IMR-90 (cell line): ENCODE data around the gene ARHGAP18. TPM values are rescaled to one million over a fixed set of nuclear protein-coding genes. Genes with fewer than 3 reads are reported as not detected.

Source experiments
- ATAC-seq: fragments of 200-7000 bp; cut with Tn5 transposase; 2 replicates; pipeline ENCODE4 v1.9.1; 2020; ENCODE audit warnings: low read depth, mild to moderate bottlenecking, moderate library complexity
- BruUV-seq: library from RNA; stranded (reverse); fragments of 400-500 nt; replicated peaks from 2 replicates; lab custom pipeline; 2021; lab: Mats Ljungman, UMichigan
- CTCF ChIA-PET: fragments of 300-600 bp; formaldehyde crosslinking; extraction: SDS; loops from one replicate; lab custom pipeline; 2021; ENCODE audit warnings: antibody characterized with exemption; lab: Yijun Ruan, JAX
- POLR2A ChIA-PET: fragments of 300-600 bp; sonication (Branson Sonifier 250); formaldehyde crosslinking; loops from one replicate; lab custom pipeline; 2022; ENCODE audit warnings: antibody characterized with exemption; ENCODE audit not compliant: unreplicated experiment; lab: Charles Lee
- DNase-seq: peaks from one replicate; pipeline ENCODE4 v3.0.0; 2013
- H2AFZ ChIP-seq: replicated peaks from 2 replicates; pipeline ENCODE3; 2013; ENCODE audit warnings: low read length, mild to moderate bottlenecking; ENCODE audit not compliant: poor library complexity
- H2AK5ac ChIP-seq: 2 replicates; pipeline ENCODE4 v1.6.1; 2013; ENCODE audit warnings: low read depth, low read length, inconsistent platforms
- H2AK9ac ChIP-seq: replicated peaks from 2 replicates; pipeline ENCODE3; 2013; ENCODE audit warnings: mild to moderate bottlenecking, low read depth, low read length, moderate library complexity; ENCODE audit not compliant: poor library complexity
- H2BK120ac ChIP-seq: 2 replicates; pipeline ENCODE4 v1.6.1; 2013; ENCODE audit warnings: low read depth, low read length, inconsistent platforms
- H2BK15ac ChIP-seq: 3 replicates; pipeline ENCODE4 v1.6.1; 2013; ENCODE audit warnings: low read depth, low read length, inconsistent platforms
- H2BK20ac ChIP-seq: 2 replicates; pipeline ENCODE4 v1.6.1; 2013; ENCODE audit warnings: low read depth, mild to moderate bottlenecking, inconsistent platforms, low read length, moderate library complexity
- H2BK5ac ChIP-seq: 2 replicates; pipeline ENCODE4 v1.6.1; 2013; ENCODE audit warnings: mild to moderate bottlenecking, low read depth, low read length, inconsistent platforms; ENCODE audit not compliant: poor library complexity, severe bottlenecking
- H3K14ac ChIP-seq: replicated peaks from 2 replicates; pipeline ENCODE4 v1.6.1; 2013; ENCODE audit warnings: low read depth, low read length, inconsistent platforms
- H3K18ac ChIP-seq: 2 replicates; pipeline ENCODE4 v1.6.1; 2013; ENCODE audit warnings: low read depth, low read length, control low read depth
- H3K23ac ChIP-seq: 2 replicates; pipeline ENCODE4 v1.6.1; 2013; ENCODE audit warnings: low read depth, low read length, inconsistent platforms
- H3K27ac ChIP-seq: 2 replicates; pipeline ENCODE4 v1.5.1; 2013; ENCODE audit warnings: mild to moderate bottlenecking, control low read depth, low read length; ENCODE audit not compliant: insufficient read depth
- H3K27me3 ChIP-seq: 2 replicates; pipeline ENCODE4 v1.6.1; 2013; ENCODE audit warnings: low read length; ENCODE audit not compliant: control insufficient read depth, insufficient read depth
- H3K36me3 ChIP-seq: 2 replicates; pipeline ENCODE4 v1.6.1; 2013; ENCODE audit warnings: low read length, mixed read lengths; ENCODE audit not compliant: control insufficient read depth, insufficient read depth
- H3K4ac ChIP-seq: 2 replicates; pipeline ENCODE4 v1.6.1; 2013; ENCODE audit warnings: low read depth, low read length, inconsistent platforms
- H3K4me1 ChIP-seq: 2 replicates; pipeline ENCODE4 v1.6.1; 2013; ENCODE audit warnings: low read length, mixed read lengths; ENCODE audit not compliant: control insufficient read depth, insufficient read depth
- H3K4me2 ChIP-seq: 2 replicates; pipeline ENCODE4 v1.6.1; 2013; ENCODE audit warnings: low read depth, mild to moderate bottlenecking, control low read depth, low read length, moderate library complexity
- H3K4me3 ChIP-seq: 2 replicates; pipeline ENCODE4 v1.5.1; 2013; ENCODE audit warnings: low read depth, mild to moderate bottlenecking, control low read depth, low read length, moderate library complexity; ENCODE audit not compliant: insufficient read depth
- H3K56ac ChIP-seq: 2 replicates; pipeline ENCODE4 v1.6.1; 2013; ENCODE audit warnings: low read length, inconsistent platforms; ENCODE audit not compliant: insufficient read depth; ENCODE audit errors: extremely low read depth
- H3K79me1 ChIP-seq, 2 experiments: 2 replicates each; pipeline ENCODE4 v1.6.1; 2013; ENCODE audit warnings: low read length in 2 of 2, inconsistent platforms in 1 of 2, low read depth in 1 of 2
- H3K9ac ChIP-seq: 2 replicates; pipeline ENCODE4 v1.6.1; 2013; ENCODE audit warnings: low read depth, low read length, control low read depth
- H3K9me1 ChIP-seq: 2 replicates; pipeline ENCODE4 v1.6.1; 2013; ENCODE audit warnings: low read length, inconsistent platforms; ENCODE audit not compliant: insufficient read depth
- H3K9me3 ChIP-seq: 2 replicates; pipeline ENCODE4 v1.6.1; 2013; ENCODE audit warnings: low read length; ENCODE audit not compliant: control insufficient read depth, insufficient read depth
- H4K20me1 ChIP-seq: 2 replicates; pipeline ENCODE4 v1.6.1; 2013; ENCODE audit warnings: low read length, inconsistent platforms; ENCODE audit not compliant: insufficient read depth
- H4K5ac ChIP-seq: 2 replicates; pipeline ENCODE4 v1.6.1; 2013; ENCODE audit warnings: mild to moderate bottlenecking, low read depth, low read length, control low read depth
- H4K8ac ChIP-seq, 2 experiments: 2 replicates each; pipeline ENCODE4 v1.6.1; 2013; ENCODE audit warnings: low read depth in 2 of 2, low read length in 2 of 2, control low read depth in 1 of 2, inconsistent platforms in 1 of 2
- H4K91ac ChIP-seq: 2 replicates; pipeline ENCODE4 v1.6.1; 2013; ENCODE audit warnings: low read depth, low read length, inconsistent platforms; ENCODE audit not compliant: insufficient read depth
- CTCF ChIP-seq: conservative IDR thresholded peaks from 2 replicates; pipeline ENCODE4 v1.5.1; 2012; ENCODE audit warnings: mild to moderate bottlenecking, low read depth, low read length, improper control_type of control experiment
- MAFK ChIP-seq: IDR thresholded peaks from 2 replicates; pipeline ENCODE4 v1.6.1; 2012; ENCODE audit warnings: low read depth, low read length, improper control_type of control experiment
- MXI1 ChIP-seq: IDR thresholded peaks from 2 replicates; pipeline ENCODE4 v1.6.1; 2012; ENCODE audit warnings: low read depth, mild to moderate bottlenecking, low read length, moderate library complexity, borderline replicate concordance
- NFE2L2 ChIP-seq: fragments of 150-350 bp; IDR thresholded peaks from 2 replicates; pipeline ENCODE4 v1.6.1; 2016; ENCODE audit warnings: low read depth, mild to moderate bottlenecking, low read length
- RCOR1 ChIP-seq: IDR thresholded peaks from 2 replicates; pipeline ENCODE4 v1.6.1; 2012; ENCODE audit warnings: mild to moderate bottlenecking, low read length, improper control_type of control experiment; ENCODE audit not compliant: insufficient replicate concordance
- RFX5 ChIP-seq: IDR thresholded peaks from 2 replicates; pipeline ENCODE4 v1.8.0; 2012; ENCODE audit warnings: low read depth, mild to moderate bottlenecking, low read length, moderate library complexity
- SMC3 ChIP-seq: fragments of 150-350 bp; IDR thresholded peaks from 2 replicates; pipeline ENCODE4 v1.6.1; 2016; ENCODE audit warnings: low read depth, mild to moderate bottlenecking, antibody characterized with exemption, low read length, moderate library complexity
- USF2 ChIP-seq: fragments of 150-350 bp; IDR thresholded peaks from 2 replicates; pipeline ENCODE4 v1.6.1; 2017; ENCODE audit warnings: mild to moderate bottlenecking, antibody characterized with exemption, low read length, low read depth
- WGBS, 2 experiments: methylation state at CpG; one replicate each; pipeline versions ENCODE4 v1.1.5 to v1.1.7; 2013; ENCODE audit warnings: missing lambda C conversion rate in 2 of 2; ENCODE audit not compliant: insufficient read length in 1 of 2; ENCODE audit errors: extremely low coverage in 2 of 2; 5-methylcytosine and 5-hydroxymethylcytosine counted together
- dilution Hi-C: fragments of 300-500 bp; cut with HindIII; formaldehyde crosslinking; loops from one replicate; pipeline ENCODE4 v1.14.3; 2018; ENCODE audit warnings: low sequenced_read_pairs; ENCODE audit not compliant: unreplicated experiment
- in situ Hi-C: fragments of 300-500 bp; cut with MboI; formaldehyde crosslinking; loops from 3 replicates; pipeline ENCODE4 v1.14.3; 2019; ENCODE audit warnings: low sequenced_read_pairs, inconsistent platforms, mixed read lengths
- intact Hi-C: fragments of 100-400 bp; cut with micrococcal nuclease; formaldehyde crosslinking; loops from 2 replicates; pipeline ENCODE4 v1.10.0; 2022
- polyA plus RNA-seq, 3 experiments: library from polyadenylated mRNA; depleted of rRNA; stranded (reverse); fragments of >200 nt; gene quantifications; 2 replicates each; pipeline ENCODE4 v1.2.3, GENCODE V29; 2012; ENCODE audit warnings: low replicate concordance in 1 of 3
- total RNA-seq: library from RNA; depleted of rRNA; stranded (reverse); fragments of >200 nt; gene quantifications from 2 replicates; pipeline ENCODE4 v1.2.3, GENCODE V29; 2012

Gene ARHGAP18
- total and polyA plus RNA-seq, 2 of the 4 experiments (the other 2 are of a cell fraction) = 6.2 to 17.0 TPM

GRCh38 chr6:129662980-129663431 is 47.0 kb downstream of the ARHGAP18 start:
- Histone ChIP-seq H3K23ac (no peak overlapping the region), H3K27ac (no peak overlapping the region), H4K20me1 (no peaks in the 10 kb centered on the region), H4K8ac (no peak overlapping the region), H3K4ac (no peak overlapping the region), H4K91ac (no peak overlapping the region), H3K79me1 (peaks cover 21 to 62% of the 10 kb centered on the region in 2 experiments; a peak in 3 of 4 replicates), H2BK20ac (no peak overlapping the region), H3K27me3 (no peaks in the 10 kb centered on the region), H3K56ac (no peak overlapping the region), H3K9ac (no peak overlapping the region), H2BK15ac (no peak overlapping the region), H3K18ac (no peak overlapping the region), H3K9me1 (0 out of 2 replicates have a peak, but pooled peaks cover 4% of the 10 kb centered on the region), H3K9me3 (no peaks in the 10 kb centered on the region), H4K5ac (no peak overlapping the region), H2AK9ac (no peak overlapping the region), H3K4me3 (no peak overlapping the region), H2AFZ (no peak overlapping the region), H3K4me2 (no peak overlapping the region), H3K4me1 (peaks cover 2% of the 10 kb centered on the region), H2AK5ac (no peak overlapping the region), H3K14ac (no peak overlapping the region), H2BK5ac (no peak overlapping the region), H2BK120ac (no peak overlapping the region), H3K36me3 (no peaks in the 10 kb centered on the region)
- in situ Hi-C loops = loop anchor here (10.0 kb wide), 1 partner anchor 362 kb away; no protein-coding TSS in a partner anchor
- no CpG with 5 or more reads among the region's 4 CpGs for WGBS, 2 experiments
- TF ChIP-seq USF2 = no peak
- TF ChIP-seq MAFK = no peak
- no peak for TF ChIP-seq RCOR1
- no peak for TF ChIP-seq NFE2L2
- no peak for TF ChIP-seq MXI1
- TF ChIP-seq SMC3 = no peak
- no peak for TF ChIP-seq CTCF
- no peak for TF ChIP-seq RFX5
- DNase-seq (no peak), ATAC-seq (no peak)
- ChIA-PET POLR2A (no interaction called here), CTCF (interaction anchor here (1.4 kb wide), 1 partner anchor 65 kb away, joined by 3 read pairs; no protein-coding TSS in a partner anchor)
- intact Hi-C loops = no loop called here
- BruUV-seq = no TSS peak
- dilution Hi-C loops = no loop called here
